Measurements from ENCODE around the gene ATP6V0C.

ATP6V0C gene

DNA sequence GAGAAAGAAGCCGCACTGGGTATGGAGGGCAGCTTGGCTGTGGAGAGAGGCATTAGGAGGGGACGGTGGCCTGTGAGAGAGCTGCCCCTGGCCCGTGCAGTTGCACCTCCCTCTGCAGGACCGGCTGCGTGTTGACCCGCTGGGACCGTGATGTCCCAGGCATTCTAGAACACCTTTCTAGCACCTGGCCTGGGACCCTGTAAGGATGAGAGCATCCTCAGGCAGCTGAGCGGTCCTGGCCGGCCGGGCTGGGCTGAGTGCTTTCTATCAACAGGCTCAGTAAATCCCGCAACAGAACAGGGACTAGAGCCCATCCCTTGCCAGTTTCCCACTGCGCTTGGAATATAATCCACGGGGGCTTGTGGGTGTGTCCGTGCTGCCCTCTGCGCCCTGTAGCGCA is 24.2 kb upstream of the ATP6V0C start:
- 0 out of 2 replicates have a peak, but pooled peaks cover 4% of the 10 kb centered on the region for H3K79me2 ChIP-seq (ENCODE audit: insufficient read depth, low read depth)
- H4K20me1 ChIP-seq (ENCODE audit: insufficient read depth), result no peaks in the 10 kb centered on the region
- H3K27ac ChIP-seq, result no peak overlapping the region

DNA sequence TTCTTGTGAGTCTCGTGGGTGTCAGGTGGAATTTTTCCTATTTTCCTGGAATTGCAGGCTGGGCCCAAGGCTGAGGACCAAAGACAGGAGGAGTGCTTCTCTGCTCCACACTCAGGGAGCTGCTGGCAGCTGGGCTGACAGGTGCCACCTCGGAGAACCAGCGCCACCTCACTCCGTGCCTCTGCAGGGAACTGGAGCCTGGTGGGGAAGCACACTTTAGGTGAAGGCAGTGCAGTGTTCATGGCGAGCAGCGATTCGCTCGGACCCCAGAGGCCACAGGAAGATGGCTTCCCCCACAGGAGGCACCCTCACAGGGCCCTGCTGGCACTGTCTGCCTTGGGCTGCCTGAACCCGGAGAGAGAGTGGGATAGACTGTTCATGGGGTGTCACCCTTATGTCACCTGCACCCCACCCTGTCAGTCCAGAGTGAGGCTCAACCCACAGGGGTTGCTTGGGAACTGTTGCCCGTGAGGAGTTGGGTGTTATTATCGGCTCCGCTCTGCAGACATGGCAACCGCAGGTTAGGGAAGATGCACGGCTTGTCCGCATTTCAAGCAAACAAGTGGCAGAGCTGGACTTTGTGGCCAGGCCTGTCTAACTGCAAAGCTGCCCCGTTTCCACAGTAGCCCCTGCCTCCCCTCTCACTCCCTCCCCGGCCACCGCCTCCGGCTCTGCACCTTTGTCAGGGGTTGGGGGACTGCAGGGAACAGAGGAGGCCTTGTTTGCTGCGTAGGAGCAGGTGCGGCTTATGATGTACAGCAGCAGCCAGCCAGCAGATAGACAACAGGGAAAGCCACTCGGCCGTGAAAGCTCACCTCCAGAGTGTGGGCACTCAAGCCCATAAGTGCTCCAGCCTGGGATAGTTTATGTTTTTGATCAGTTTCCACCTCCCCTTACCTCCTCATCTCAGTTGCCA is 23.3 kb upstream of the ATP6V0C start:
- TF ChIP-seq, protein P1, sequence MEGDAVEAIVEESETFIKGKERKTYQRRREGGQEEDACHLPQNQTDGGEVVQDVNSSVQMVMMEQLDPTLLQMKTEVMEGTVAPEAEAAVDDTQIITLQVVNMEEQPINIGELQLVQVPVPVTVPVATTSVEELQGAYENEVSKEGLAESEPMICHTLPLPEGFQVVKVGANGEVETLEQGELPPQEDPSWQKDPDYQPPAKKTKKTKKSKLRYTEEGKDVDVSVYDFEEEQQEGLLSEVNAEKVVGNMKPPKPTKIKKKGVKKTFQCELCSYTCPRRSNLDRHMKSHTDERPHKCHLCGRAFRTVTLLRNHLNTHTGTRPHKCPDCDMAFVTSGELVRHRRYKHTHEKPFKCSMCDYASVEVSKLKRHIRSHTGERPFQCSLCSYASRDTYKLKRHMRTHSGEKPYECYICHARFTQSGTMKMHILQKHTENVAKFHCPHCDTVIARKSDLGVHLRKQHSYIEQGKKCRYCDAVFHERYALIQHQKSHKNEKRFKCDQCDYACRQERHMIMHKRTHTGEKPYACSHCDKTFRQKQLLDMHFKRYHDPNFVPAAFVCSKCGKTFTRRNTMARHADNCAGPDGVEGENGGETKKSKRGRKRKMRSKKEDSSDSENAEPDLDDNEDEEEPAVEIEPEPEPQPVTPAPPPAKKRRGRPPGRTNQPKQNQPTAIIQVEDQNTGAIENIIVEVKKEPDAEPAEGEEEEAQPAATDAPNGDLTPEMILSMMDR (conservative IDR thresholded peaks at IDR 0.05; ENCODE audit: low read depth, low read length), result no peak
- Histone ChIP-seq H2AFZ (ENCODE audit: low read depth) (no peak overlapping the region), H3K4me2 (no peak overlapping the region), H3K36me3 (ENCODE audit: insufficient read depth) (no peaks in the 10 kb centered on the region), H3K4me3 (IDR thresholded peaks at IDR 0.05; ENCODE audit: insufficient read depth, low read depth, low read length) (no peak overlapping the region), H3K79me2 (ENCODE audit: insufficient read depth, low read depth) (0 out of 2 replicates have a peak, but pooled peaks cover 4% of the 10 kb centered on the region), H3K27ac (no peak overlapping the region), H4K20me1 (ENCODE audit: insufficient read depth) (no peaks in the 10 kb centered on the region), H3K4me1 (ENCODE audit: low read depth, poor library complexity, severe bottlenecking) (no peaks in the 10 kb centered on the region), H3K27me3 (ENCODE audit: insufficient read depth, low read depth) (no peaks in the 10 kb centered on the region), H3K9ac (no peak overlapping the region)

More for the DNA sequence above, 24.2 kb upstream of the ATP6V0C start:
- TF ChIP-seq, protein P1 (conservative IDR thresholded peaks at IDR 0.05; ENCODE audit: low read depth, low read length), result no peak
- no peak overlapping the region for H3K9ac ChIP-seq
- H3K27me3 ChIP-seq (ENCODE audit: insufficient read depth, low read depth), result no peaks in the 10 kb centered on the region
- H3K4me3 ChIP-seq (IDR thresholded peaks at IDR 0.05; ENCODE audit: insufficient read depth, low read depth, low read length), result no peak overlapping the region
- no peak overlapping the region for H2AFZ ChIP-seq (ENCODE audit: low read depth)
- H3K4me1 ChIP-seq (ENCODE audit: low read depth, poor library complexity, severe bottlenecking), result no peaks in the 10 kb centered on the region
- H3K36me3 ChIP-seq (ENCODE audit: insufficient read depth), result no peaks in the 10 kb centered on the region
- no peak overlapping the region for H3K4me2 ChIP-seq

DNA sequence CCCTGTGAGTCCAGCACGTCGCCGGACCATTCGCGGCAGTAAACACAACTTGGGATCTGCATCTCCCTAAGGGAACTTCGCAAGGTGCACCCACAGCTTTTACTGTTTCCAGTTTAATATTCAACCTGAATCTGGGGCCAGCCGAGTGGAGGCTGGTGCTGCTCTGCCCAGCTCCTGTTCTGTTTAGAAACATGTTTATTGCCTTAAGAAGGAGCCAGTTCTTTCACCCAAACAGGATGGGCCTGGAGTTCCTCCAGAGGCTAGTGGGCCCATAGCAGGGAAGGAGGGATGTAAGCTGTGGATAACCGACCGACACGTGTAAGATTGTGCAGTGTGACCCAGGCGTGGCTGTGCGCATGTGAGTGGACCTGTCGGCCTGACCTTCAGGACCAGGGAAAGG is 21.5 kb upstream of the ATP6V0C start:
- no peaks in the 10 kb centered on the region for H3K79me2 ChIP-seq (ENCODE audit: insufficient read depth, low read depth)
- no peak overlapping the region for H3K27ac ChIP-seq
- H3K9ac ChIP-seq, result no peak overlapping the region
- H3K27me3 ChIP-seq (ENCODE audit: insufficient read depth, low read depth), result no peaks in the 10 kb centered on the region
- H3K4me2 ChIP-seq, result no peak overlapping the region
- no peaks in the 10 kb centered on the region for H4K20me1 ChIP-seq (ENCODE audit: insufficient read depth)
- no peak overlapping the region for H3K4me3 ChIP-seq (IDR thresholded peaks at IDR 0.05; ENCODE audit: insufficient read depth, low read depth, low read length)
- no peaks in the 10 kb centered on the region for H3K4me1 ChIP-seq (ENCODE audit: low read depth, poor library complexity, severe bottlenecking)
- no peak overlapping the region for H2AFZ ChIP-seq (ENCODE audit: low read depth)
- TF ChIP-seq, protein P1 (conservative IDR thresholded peaks at IDR 0.05; ENCODE audit: low read depth, low read length), result no peak
- no peaks in the 10 kb centered on the region for H3K36me3 ChIP-seq (ENCODE audit: insufficient read depth)

DNA sequence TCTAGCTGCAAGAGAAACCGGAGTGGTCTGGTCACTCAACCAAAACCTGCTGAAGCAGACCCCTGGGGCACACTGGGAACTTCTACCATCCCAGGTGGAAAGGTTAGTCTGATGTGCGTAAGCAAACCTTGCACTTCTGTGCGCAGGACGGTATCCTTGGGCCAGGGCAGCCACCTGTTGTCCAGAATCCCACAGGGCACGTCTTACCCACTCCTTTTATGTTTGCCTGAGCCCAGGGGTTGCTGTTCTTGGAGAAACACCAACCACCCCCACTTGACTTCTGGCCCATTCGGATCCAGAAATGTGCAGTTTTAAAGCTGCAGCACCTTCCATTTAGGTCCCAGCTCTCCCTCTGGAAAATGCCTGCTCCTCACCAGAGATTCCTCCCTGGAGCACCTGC is 20.1 kb upstream of the ATP6V0C start:
- Histone ChIP-seq H3K27me3 (ENCODE audit: insufficient read depth, low read depth) (no peaks in the 10 kb centered on the region), H3K4me2 (no peak overlapping the region), H4K20me1 (ENCODE audit: insufficient read depth) (no peaks in the 10 kb centered on the region), H3K4me1 (ENCODE audit: low read depth, poor library complexity, severe bottlenecking) (no peaks in the 10 kb centered on the region), H3K27ac (no peak overlapping the region), H3K36me3 (ENCODE audit: insufficient read depth) (no peaks in the 10 kb centered on the region), H3K9ac (no peak overlapping the region), H3K4me3 (IDR thresholded peaks at IDR 0.05; ENCODE audit: insufficient read depth, low read depth, low read length) (no peak overlapping the region), H2AFZ (ENCODE audit: low read depth) (no peak overlapping the region), H3K79me2 (ENCODE audit: insufficient read depth, low read depth) (no peaks in the 10 kb centered on the region)
- TF ChIP-seq, protein P1 (conservative IDR thresholded peaks at IDR 0.05; ENCODE audit: low read depth, low read length), result no peak

Measured in KMS-11 (cell line).